CD4-positive, alpha-beta memory T cell (primary cell): Measurements from ENCODE around the gene PKIB. TPM values are rescaled to one million over a fixed set of nuclear protein-coding genes. Genes with fewer than 3 reads are reported as not detected.

Experiments
- CTCF ChIA-PET: fragments of 350-600 bp; sonication (Branson Sonifier 250); formaldehyde crosslinking; loops from one replicate; lab custom pipeline; 2021; ENCODE audit warnings: inconsistent platforms; ENCODE audit not compliant: partially characterized antibody; lab: Charles Lee
- POLR2A ChIA-PET: fragments of 350-600 bp; sonication (Branson Sonifier 250); formaldehyde crosslinking; loops from one replicate; lab custom pipeline; 2021; ENCODE audit not compliant: partially characterized antibody; lab: Charles Lee
- DNase-seq, 5 donors: peaks; one replicate each; pipeline versions ENCODE4 v3.0.0 to v3.0.0-alpha.2; 2020 to 2022; ENCODE audit warnings: mixed read lengths in 1 of 5
- H3K27ac ChIP-seq: one replicate; pipeline ENCODE4 v1.7.0; 2013; ENCODE audit warnings: low read depth, low read length
- H3K27me3 ChIP-seq: 2 replicates; pipeline ENCODE4 v1.7.0; 2013; ENCODE audit warnings: mild to moderate bottlenecking, low read length, moderate library complexity; ENCODE audit not compliant: insufficient read depth
- H3K36me3 ChIP-seq: 2 replicates; pipeline ENCODE4 v1.7.0; 2013; ENCODE audit warnings: mild to moderate bottlenecking, low read length, moderate library complexity; ENCODE audit not compliant: insufficient read depth
- H3K4me1 ChIP-seq: 2 replicates; pipeline ENCODE4 v1.7.0; 2013; ENCODE audit warnings: mild to moderate bottlenecking, low read length, moderate library complexity; ENCODE audit not compliant: insufficient read depth
- H3K4me3 ChIP-seq, 2 donors: one replicate each; pipeline ENCODE4 v1.7.0; 2013; ENCODE audit warnings: low read length in 2 of 2, mild to moderate bottlenecking in 1 of 2
- H3K9me3 ChIP-seq, 2 donors: one replicate each; pipeline ENCODE4 v1.7.0; 2013; ENCODE audit warnings: low read length in 2 of 2, control low read depth in 1 of 2; ENCODE audit not compliant: control insufficient read depth in 1 of 2
- H3K27ac Mint-ChIP-seq, 7 donors: one replicate each; pipeline ENCODE4 v1.8.0; 2020 to 2021; ENCODE audit warnings: mixed read lengths in 7 of 7, mild to moderate bottlenecking in 6 of 7, inconsistent platforms in 3 of 7, moderate library complexity in 3 of 7
- H3K27me3 Mint-ChIP-seq, 2 donors: one replicate each; pipeline ENCODE4 v1.8.0; 2020 to 2021; ENCODE audit warnings: mixed read lengths in 2 of 2
- H3K36me3 Mint-ChIP-seq, 2 donors: one replicate each; pipeline ENCODE4 v1.8.0; 2020 to 2021; ENCODE audit warnings: mixed read lengths in 2 of 2, inconsistent platforms in 1 of 2, mild to moderate bottlenecking in 1 of 2
- H3K4me1 Mint-ChIP-seq, 4 donors: one replicate each; pipeline ENCODE4 v1.8.0; 2020 to 2021; ENCODE audit warnings: mixed read lengths in 4 of 4, mild to moderate bottlenecking in 1 of 4
- H3K4me3 Mint-ChIP-seq, 8 donors: one replicate each; pipeline ENCODE4 v1.8.0; 2020 to 2021; ENCODE audit warnings: mixed read lengths in 8 of 8, mild to moderate bottlenecking in 7 of 8, moderate library complexity in 6 of 8, inconsistent platforms in 3 of 8
- H3K9me3 Mint-ChIP-seq, 8 donors: one replicate each; pipeline ENCODE4 v1.8.0; 2020 to 2021; ENCODE audit warnings: mixed read lengths in 8 of 8, mild to moderate bottlenecking in 5 of 8, inconsistent platforms in 3 of 8, moderate library complexity in 1 of 8
- intact Hi-C: fragments of 100-400 bp; cut with micrococcal nuclease; formaldehyde crosslinking; loops from one replicate; pipeline ENCODE4 v1.15.1; 2023
- polyA plus RNA-seq, 2 donors: library from polyadenylated mRNA; unstranded; fragments of 300-500 nt; fragmentation: Illumina TruSeq; gene quantifications; one replicate each; pipeline ENCODE4 v1.2.3, GENCODE V29; 2021
- total RNA-seq, 2 experiments: library from RNA; stranded (reverse); gene quantifications; one replicate each; pipeline ENCODE4 v1.2.3, GENCODE V29; 2021

Gene PKIB
- total and polyA plus RNA-seq, 4 experiments from 2014 or later, result 0.24 to 0.89 (median 0.67) TPM; not detected in 1

GRCh38 chr6:122663981-122664380 is 53.8 kb downstream of the PKIB start:
- Mint-ChIP-seq H3K27me3 (no peaks in the 10 kb centered on the region), H3K4me3 (no peak overlapping the region), H3K4me1 (no peaks in the 10 kb centered on the region), H3K36me3 (no peaks in the 10 kb centered on the region), H3K9me3 (peaks cover 0 to 5% (median 0%) of the 10 kb centered on the region in 8 donors), H3K27ac (no peak overlapping the region)
- CTCF ChIA-PET, result no interaction called here
- H3K4me3 ChIP-seq, result no peak overlapping the region
- H3K27ac ChIP-seq, result no peak overlapping the region
- intact Hi-C loops, result no loop called here
- POLR2A ChIA-PET, result no interaction called here
- no peaks in the 10 kb centered on the region for H3K9me3 ChIP-seq
- DNase-seq, result no peak
- no peaks in the 10 kb centered on the region for H3K27me3 ChIP-seq
- H3K36me3 ChIP-seq, result no peaks in the 10 kb centered on the region
- H3K4me1 ChIP-seq, result no peaks in the 10 kb centered on the region

GRCh38 chr6:122665929-122666328 is 55.7 kb downstream of the PKIB start:
- ChIA-PET POLR2A (no interaction called here), CTCF (no interaction called here)
- intact Hi-C loops, result no loop called here

GRCh38 chr6:122666418-122666817 is 56.2 kb downstream of the PKIB start:
- no peaks in the 10 kb centered on the region for H3K36me3 ChIP-seq
- no peaks in the 10 kb centered on the region for H3K9me3 ChIP-seq
- H3K27ac ChIP-seq, result no peak overlapping the region
- no peak for DNase-seq
- H3K27me3 Mint-ChIP-seq, result peaks cover 0 to 2% of the 10 kb centered on the region in 2 donors
- intact Hi-C loops, result no loop called here
- no peaks in the 10 kb centered on the region for H3K27me3 ChIP-seq
- peaks cover 0 to 5% (median 0%) of the 10 kb centered on the region in 8 donors for H3K9me3 Mint-ChIP-seq
- H3K36me3 Mint-ChIP-seq, result no peaks in the 10 kb centered on the region
- H3K4me1 Mint-ChIP-seq, result no peaks in the 10 kb centered on the region
- H3K4me3 ChIP-seq, result no peak overlapping the region
- ChIA-PET CTCF (no interaction called here), POLR2A (no interaction called here)
- no peak overlapping the region for H3K27ac Mint-ChIP-seq
- no peaks in the 10 kb centered on the region for H3K4me1 ChIP-seq
- no peak overlapping the region for H3K4me3 Mint-ChIP-seq

More at GRCh38 chr6:122665929-122666328, 55.7 kb downstream of the PKIB start:
- no peaks in the 10 kb centered on the region for H3K9me3 ChIP-seq
- Mint-ChIP-seq H3K27ac (no peak overlapping the region), H3K36me3 (no peaks in the 10 kb centered on the region), H3K4me1 (no peaks in the 10 kb centered on the region), H3K9me3 (peaks cover 0 to 5% (median 0%) of the 10 kb centered on the region in 8 donors), H3K27me3 (peaks cover 0 to 2% of the 10 kb centered on the region in 2 donors), H3K4me3 (no peak overlapping the region)
- no peaks in the 10 kb centered on the region for H3K4me1 ChIP-seq
- no peaks in the 10 kb centered on the region for H3K27me3 ChIP-seq
- no peak overlapping the region for H3K4me3 ChIP-seq
- H3K36me3 ChIP-seq, result no peaks in the 10 kb centered on the region
- DNase-seq, result no peak
- no peak overlapping the region for H3K27ac ChIP-seq

- POLR2A ChIA-PET, result no interaction called here
- Histone ChIP-seq H3K36me3 (no peaks in the 10 kb centered on the region), H3K4me1 (no peaks in the 10 kb centered on the region), H3K4me3 (no peak overlapping the region), H3K27ac (no peak overlapping the region), H3K27me3 (no peaks in the 10 kb centered on the region), H3K9me3 (no peaks in the 10 kb centered on the region)
- Mint-ChIP-seq H3K27me3 (peaks cover 2 to 3% of the 10 kb centered on the region in 2 donors), H3K9me3 (peaks cover 0 to 5% (median 0%) of the 10 kb centered on the region in 8 donors), H3K4me3 (no peak overlapping the region), H3K27ac (no peak overlapping the region), H3K36me3 (no peaks in the 10 kb centered on the region), H3K4me1 (no peaks in the 10 kb centered on the region)
- CTCF ChIA-PET, result no interaction called here
- intact Hi-C loops, result no loop called here
- no peak for DNase-seq
Measured at GRCh38 chr6:122669418-122669817, 59.2 kb downstream of the PKIB start.

- no peak overlapping the region for H3K4me3 Mint-ChIP-seq
- no peaks in the 10 kb centered on the region for H3K36me3 Mint-ChIP-seq
Measured at GRCh38 chr6:122669868-122670267, 59.7 kb downstream of the PKIB start.

GRCh38 chr6:122671251-122671650 is 61.0 kb downstream of the PKIB start:
- H3K4me1 Mint-ChIP-seq, result no peaks in the 10 kb centered on the region

More at GRCh38 chr6:122669868-122670267, 59.7 kb downstream of the PKIB start:
- Mint-ChIP-seq H3K27me3 (peaks cover 2 to 3% of the 10 kb centered on the region in 2 donors), H3K27ac (no peak overlapping the region), H3K4me1 (no peaks in the 10 kb centered on the region), H3K9me3 (peaks cover 0 to 5% (median 0%) of the 10 kb centered on the region in 8 donors)
- Histone ChIP-seq H3K36me3 (no peaks in the 10 kb centered on the region), H3K4me3 (no peak overlapping the region), H3K27me3 (no peaks in the 10 kb centered on the region), H3K4me1 (no peaks in the 10 kb centered on the region), H3K27ac (no peak overlapping the region), H3K9me3 (no peaks in the 10 kb centered on the region)
- DNase-seq, result no peak
- POLR2A ChIA-PET, result no interaction called here
- CTCF ChIA-PET, result no interaction called here
- intact Hi-C loops, result no loop called here

GRCh38 chr6:122673343-122673961 is 63.2 kb downstream of the PKIB start:
- Histone ChIP-seq H3K27ac (no peak overlapping the region), H3K36me3 (no peaks in the 10 kb centered on the region), H3K27me3 (no peaks in the 10 kb centered on the region), H3K4me3 (no peak overlapping the region), H3K4me1 (no peaks in the 10 kb centered on the region), H3K9me3 (no peaks in the 10 kb centered on the region)
- POLR2A ChIA-PET, result no interaction called here
- intact Hi-C loops, result no loop called here
- H3K27ac Mint-ChIP-seq, result no peak overlapping the region
- H3K4me3 Mint-ChIP-seq, result no peak overlapping the region
- H3K36me3 Mint-ChIP-seq, result no peaks in the 10 kb centered on the region
- H3K9me3 Mint-ChIP-seq, result no peaks in the 10 kb centered on the region
- CTCF ChIA-PET, result no interaction called here
- peaks cover 2 to 3% of the 10 kb centered on the region in 2 donors for H3K27me3 Mint-ChIP-seq
- H3K4me1 Mint-ChIP-seq, result no peaks in the 10 kb centered on the region
- DNase-seq, result no peak

More at GRCh38 chr6:122671251-122671650, 61.0 kb downstream of the PKIB start:
- no peaks in the 10 kb centered on the region for H3K36me3 Mint-ChIP-seq
- ChIA-PET POLR2A (no interaction called here), CTCF (no interaction called here)
- no peaks in the 10 kb centered on the region for H3K9me3 ChIP-seq
- no peaks in the 10 kb centered on the region for H3K36me3 ChIP-seq
- no peak overlapping the region for H3K27ac ChIP-seq
- H3K4me3 Mint-ChIP-seq, result no peak overlapping the region
- no peaks in the 10 kb centered on the region for H3K27me3 ChIP-seq
- peaks cover 0 to 2% (median 0%) of the 10 kb centered on the region in 8 donors for H3K9me3 Mint-ChIP-seq
- no peak overlapping the region for H3K4me3 ChIP-seq
- no peak for DNase-seq
- H3K4me1 ChIP-seq, result no peaks in the 10 kb centered on the region
- intact Hi-C loops, result no loop called here
- peaks cover 2 to 3% of the 10 kb centered on the region in 2 donors for H3K27me3 Mint-ChIP-seq
- H3K27ac Mint-ChIP-seq, result no peak overlapping the region
